Measurements from ENCODE around the gene HHIP. TPM values are rescaled to one million over a fixed set of nuclear protein-coding genes. Genes with fewer than 3 reads are reported as not detected.

Gene HHIP
- 5.8 TPM for total RNA-seq (ENCODE audit: insufficient read depth, low replicate concordance)

- DNase-seq (ENCODE audit: low spot score) = peak; percentile 70
Measured at GRCh38 chr4:144645631-144646522, at the start of gene HHIP. HHIP (plus strand) TSS chr4:144646156; CDS start chr4:144646676, 520 bp downstream.

GRCh38 chr4:144597171-144597570 is 48.8 kb upstream of the HHIP start:
- DNase-seq (ENCODE audit: low spot score) = no peak

DNA sequence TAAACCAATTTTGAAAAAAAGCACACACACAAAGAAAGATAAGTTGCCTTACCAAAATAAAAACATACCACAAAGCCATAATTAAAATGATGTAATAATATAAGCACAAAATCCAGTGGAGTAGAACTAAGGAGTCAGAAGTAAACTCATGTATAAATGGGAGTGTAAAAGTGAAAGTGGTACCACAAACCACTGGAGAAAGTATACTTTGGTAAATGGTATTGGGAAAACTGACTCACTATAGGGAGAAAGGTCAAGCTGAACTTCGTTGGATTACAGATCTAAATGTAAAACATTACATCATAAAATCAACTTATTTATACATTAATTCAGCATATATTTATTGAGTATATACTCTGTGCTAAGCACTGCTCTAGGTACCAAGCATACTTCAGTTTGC is 46.3 kb upstream of the HHIP start:
- no peak for DNase-seq (ENCODE audit: low spot score)

GRCh38 chr4:144611850-144612249 is 34.1 kb upstream of the HHIP start:
- no peak for DNase-seq (ENCODE audit: low spot score)

- no peak for DNase-seq (ENCODE audit: low spot score)
Measured at GRCh38 chr4:144614850-144615585, 30.9 kb upstream of the HHIP start.

DNA sequence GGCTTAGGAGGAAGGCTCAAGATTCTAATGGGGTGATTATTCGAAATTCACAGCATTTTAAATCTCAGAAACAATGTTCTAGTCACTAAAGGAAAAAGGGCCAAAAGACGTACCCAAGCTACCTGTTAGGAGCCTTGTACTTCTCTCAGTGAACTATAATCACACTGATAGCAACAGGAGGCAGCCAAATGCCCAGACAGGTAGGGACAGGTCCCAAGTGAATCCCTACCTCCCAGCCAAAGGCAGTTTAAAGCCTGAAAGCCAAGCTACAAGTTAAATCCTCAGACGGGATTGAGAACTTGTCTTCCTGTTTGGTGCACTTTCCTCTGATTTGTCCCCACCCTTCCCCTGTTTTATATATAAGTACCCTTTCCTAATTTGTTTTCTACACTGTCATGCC is 24.3 kb upstream of the HHIP start:
- DNase-seq (ENCODE audit: low spot score) = peak; percentile 3

GRCh38 chr4:144627663-144628076 is 18.3 kb upstream of the HHIP start:
- no peak for DNase-seq (ENCODE audit: low spot score)

- DNase-seq (ENCODE audit: low spot score) = no peak
Measured at GRCh38 chr4:144633215-144633614, 12.7 kb upstream of the HHIP start.

DNA sequence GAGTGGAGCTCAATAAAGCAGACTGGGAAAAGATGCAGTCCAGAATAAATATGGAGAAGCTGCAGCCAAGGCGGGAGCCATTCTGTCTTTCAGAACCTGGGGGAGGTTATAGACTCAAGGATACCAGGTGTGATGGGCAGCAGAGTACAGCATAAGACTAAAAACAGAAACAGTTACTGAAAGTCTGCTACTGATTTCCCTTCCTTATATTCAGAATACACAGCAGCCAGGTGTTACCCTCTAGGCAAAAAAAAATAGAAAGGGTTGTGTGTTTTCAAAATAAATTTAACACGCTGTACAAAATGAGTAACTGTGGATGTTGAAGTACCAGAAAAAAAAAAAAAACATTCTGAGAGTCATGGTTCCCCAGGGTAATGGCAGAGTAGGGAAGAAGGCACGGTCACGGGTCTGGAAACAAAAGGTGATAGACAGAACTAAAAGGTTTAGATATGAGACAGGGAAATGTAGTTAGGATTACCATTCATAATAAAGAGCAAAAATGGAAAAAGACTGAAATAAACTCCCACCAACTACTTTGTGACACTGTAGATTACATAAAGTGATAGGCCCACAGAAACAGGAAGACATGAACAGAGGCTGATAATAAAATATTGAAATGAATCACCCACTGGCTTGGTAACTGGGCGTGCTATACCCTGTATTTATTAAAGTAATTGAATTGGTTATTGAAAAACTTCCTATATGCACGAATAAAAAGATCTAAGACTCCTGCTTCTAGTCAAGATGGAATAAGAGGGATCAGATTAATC is 10.8 kb upstream of the HHIP start:
- no peak for DNase-seq (ENCODE audit: low spot score)

GRCh38 chr4:144644368-144645101 is 1.4 kb upstream of the HHIP start:
- DNase-seq (ENCODE audit: low spot score) = no peak

DNA sequence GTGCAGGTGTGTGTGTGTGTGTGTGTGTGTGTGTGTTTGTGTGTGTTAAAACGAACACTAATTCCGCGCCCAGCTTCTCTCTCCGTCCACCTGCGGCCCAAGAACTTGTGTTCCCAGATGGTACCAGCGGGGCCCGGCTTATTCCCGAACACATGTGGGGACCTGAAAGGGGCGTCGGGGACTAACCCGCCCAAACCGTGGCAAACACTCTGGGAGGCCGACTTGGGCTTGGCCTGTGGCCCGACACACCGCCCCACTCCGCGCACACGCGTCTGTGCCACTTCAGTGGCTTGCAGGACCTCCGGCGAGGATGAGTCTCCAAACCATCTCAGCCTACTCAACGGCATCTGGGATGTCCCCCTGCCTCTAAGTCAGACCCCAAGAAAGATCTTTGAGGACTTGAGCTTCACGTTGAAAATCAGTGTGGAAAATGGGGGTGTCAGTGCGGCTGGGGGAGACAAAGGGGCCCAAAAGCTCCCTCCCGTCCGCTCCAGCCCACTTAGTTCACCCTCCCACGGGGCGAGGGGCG is 790 bp upstream of the HHIP start:
- DNase-seq (ENCODE audit: low spot score) = peak; percentile 41

DNA sequence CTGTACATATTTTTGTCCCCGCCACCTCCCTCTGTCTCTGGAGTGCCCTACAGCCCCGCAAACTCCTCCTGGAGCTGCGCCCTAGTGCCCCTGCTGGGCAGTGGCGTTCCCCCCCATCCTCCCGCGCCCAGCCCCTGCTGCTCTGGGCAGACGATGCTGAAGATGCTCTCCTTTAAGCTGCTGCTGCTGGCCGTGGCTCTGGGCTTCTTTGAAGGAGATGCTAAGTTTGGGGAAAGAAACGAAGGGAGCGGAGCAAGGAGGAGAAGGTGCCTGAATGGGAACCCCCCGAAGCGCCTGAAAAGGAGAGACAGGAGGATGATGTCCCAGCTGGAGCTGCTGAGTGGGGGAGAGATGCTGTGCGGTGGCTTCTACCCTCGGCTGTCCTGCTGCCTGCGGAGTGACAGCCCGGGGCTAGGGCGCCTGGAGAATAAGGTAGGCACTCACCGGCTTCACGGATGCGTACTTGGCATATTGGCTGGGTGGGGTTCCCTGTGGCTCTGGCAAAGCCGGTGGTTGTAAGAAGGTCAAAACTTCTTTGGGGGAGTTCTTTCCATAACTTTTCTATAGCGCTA is 653 bp downstream of the HHIP start:
- DNase-seq (ENCODE audit: low spot score) = peak; percentile 9

- no peak for DNase-seq (ENCODE audit: low spot score)
Measured at GRCh38 chr4:144647095-144647561, 1.2 kb downstream of the HHIP start.

- no peak for DNase-seq (ENCODE audit: low spot score)
Measured at GRCh38 chr4:144647590-144647989, 1.6 kb downstream of the HHIP start.

DNA sequence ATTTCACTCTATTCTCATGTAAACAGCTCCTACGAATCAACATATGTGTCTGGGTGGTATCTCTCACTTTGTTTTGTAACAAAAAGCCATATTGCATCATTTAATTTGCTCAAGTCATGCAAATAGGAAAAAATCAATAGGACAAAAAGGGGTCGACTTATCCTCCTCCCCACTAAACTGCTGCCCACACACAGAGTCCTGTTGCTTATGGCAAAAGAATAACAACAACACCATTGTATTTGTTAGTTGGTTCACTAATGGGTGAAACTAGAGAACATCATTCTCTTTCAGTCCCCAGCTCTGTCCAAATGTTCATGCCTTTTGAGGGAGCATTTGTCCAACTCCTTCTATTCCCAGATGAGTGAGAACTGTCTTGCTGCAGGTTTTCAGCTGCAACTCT is 2.1 kb downstream of the HHIP start:
- no peak for DNase-seq (ENCODE audit: low spot score)

- no peak for DNase-seq (ENCODE audit: low spot score)
Measured at GRCh38 chr4:144649646-144650045, 3.7 kb downstream of the HHIP start.

- DNase-seq (ENCODE audit: low spot score) = no peak
Measured at GRCh38 chr4:144650311-144651005, 4.5 kb downstream of the HHIP start.

DNA sequence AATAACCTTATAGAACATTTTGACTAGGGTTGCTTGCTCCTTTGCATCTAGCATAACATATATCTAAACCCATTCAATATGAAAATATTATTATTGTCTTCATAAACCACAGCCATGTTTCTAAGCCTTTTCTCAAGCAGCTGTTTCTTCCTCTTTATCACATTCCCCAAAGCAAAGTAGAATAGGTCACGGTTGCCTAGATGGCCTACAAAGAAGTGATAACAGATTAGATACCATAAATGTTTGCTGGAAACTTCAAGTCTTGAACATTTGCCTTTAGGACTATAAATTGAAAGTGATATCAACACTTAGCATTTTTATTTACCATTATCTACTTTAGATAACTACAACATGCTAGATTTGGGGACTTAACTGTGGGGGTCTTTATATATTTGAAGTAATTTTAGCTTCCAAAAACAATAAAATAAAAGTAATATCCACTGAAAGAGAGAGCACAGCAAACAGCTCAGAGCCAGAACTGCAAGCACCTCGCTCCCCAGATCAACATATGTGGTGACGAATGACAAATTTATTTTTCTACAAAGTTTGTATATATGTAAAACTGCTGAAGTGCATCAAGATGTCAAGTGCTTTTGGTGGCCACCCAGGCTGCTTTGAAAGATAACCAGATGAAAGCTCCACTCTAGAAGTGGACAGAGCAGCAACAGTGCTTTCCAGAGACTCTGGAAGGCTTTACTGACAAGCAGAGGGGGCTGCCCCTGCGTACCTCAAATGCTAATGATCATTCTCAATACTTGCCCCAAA is 8.0 kb downstream of the HHIP start:
- no peak for DNase-seq (ENCODE audit: low spot score)

- DNase-seq (ENCODE audit: low spot score) = no peak
Measured at GRCh38 chr4:144655491-144655890, 9.5 kb downstream of the HHIP start.

Measured in umbilical cord (tissue), 2 donors.